HG02870 (cell line): ENCODE results near the gene CALY.
A peak's percentile ranks its signal among the peaks of the same experiment; 100 is the strongest.

Experiments
- ATAC-seq: cut with Tn5 transposase; IDR thresholded peaks from one replicate; pipeline ENCODE4 v1.9.1; 2021; ENCODE audit warnings: mild to moderate bottlenecking, moderate library complexity; ENCODE audit not compliant: unreplicated experiment

The CALY gene

DNA sequence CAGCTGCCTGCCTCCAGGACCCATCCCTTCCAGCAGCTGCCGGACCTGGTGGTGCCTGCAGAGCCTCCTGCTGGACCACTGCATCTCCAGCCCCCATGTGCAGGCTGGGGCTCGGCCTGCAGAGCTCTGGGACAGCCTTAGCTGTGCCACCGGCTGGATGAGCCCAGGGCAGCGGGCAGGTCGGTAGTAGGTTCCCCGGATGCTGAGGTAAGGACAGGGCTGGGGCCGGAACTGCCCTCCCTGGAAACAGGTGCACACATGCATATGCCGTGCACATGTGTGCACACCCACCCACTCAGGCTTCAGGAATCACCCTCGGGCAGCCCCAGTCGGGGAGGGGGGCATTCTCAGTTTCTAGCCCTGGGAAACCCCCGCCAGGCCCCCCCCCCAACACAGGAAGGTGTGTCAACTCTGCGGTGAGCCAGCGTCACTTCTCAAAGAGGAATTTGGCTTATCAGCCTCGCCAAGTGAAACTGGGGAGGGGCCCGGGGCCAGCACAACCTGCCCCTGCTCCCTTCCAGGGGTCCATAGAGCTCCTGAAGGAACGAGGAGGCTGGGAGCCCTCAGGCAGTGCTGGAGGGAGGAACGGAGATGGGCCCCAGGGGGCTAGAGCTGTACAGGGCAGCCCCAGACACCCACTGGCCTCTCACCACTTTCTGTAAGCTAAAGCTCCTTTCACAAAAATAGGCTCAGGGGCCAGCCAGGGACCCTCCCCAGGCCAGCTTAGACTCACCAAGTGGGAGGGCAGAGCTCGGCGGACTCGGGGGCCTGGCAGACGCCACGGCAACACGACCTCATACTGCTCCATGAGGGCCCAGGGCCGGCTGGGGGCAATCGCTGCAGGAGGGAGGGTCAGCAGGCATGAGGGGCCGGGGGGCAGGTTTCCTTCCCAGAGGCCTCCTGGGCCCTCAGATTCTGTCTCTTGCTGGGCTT, 61.7 kb downstream of the CALY start:
- peak; percentile 46 for ATAC-seq
